SK-N-SH treated with all-trans-retinoic acid at 6 μM for 48 hours (cell line): ENCODE measurements around the gene SNIP1.
"Not testable (repeated sequence)": the region's sequence is repeated elsewhere in the genome, so short reads cannot be mapped to it uniquely, and the experiment has no call there.

Experiments used
- ARNTL ChIP-seq: fragments of 450-650 bp; formaldehyde crosslinking; IDR thresholded peaks from 2 replicates; pipeline ENCODE4 v1.5.0; 2020; ENCODE audit warnings: low read depth, mild to moderate bottlenecking, moderate library complexity, borderline replicate concordance
- GLIS3 ChIP-seq: fragments of 250-450 bp; sonication (Bioruptor Pico); IDR thresholded peaks from 2 replicates; pipeline ENCODE4 v1.5.0; 2020; ENCODE audit warnings: mild to moderate bottlenecking, moderate library complexity
- ISL1 ChIP-seq: fragments of 250-450 bp; sonication (Bioruptor Pico); IDR thresholded peaks from 2 replicates; pipeline ENCODE4 v2.1.2; 2022; ENCODE audit warnings: mild to moderate bottlenecking, moderate library complexity
- PPARA ChIP-seq: fragments of 250-450 bp; sonication (Bioruptor Pico); IDR thresholded peaks from 2 replicates; pipeline ENCODE4 v1.5.0; 2020; ENCODE audit warnings: mild to moderate bottlenecking, borderline replicate concordance
- SNAI2 ChIP-seq: fragments of 250-450 bp; sonication (Bioruptor Pico); IDR thresholded peaks from 2 replicates; pipeline ENCODE4 v1.5.0; 2020; ENCODE audit warnings: mild to moderate bottlenecking, moderate library complexity
- TCF4 ChIP-seq: fragments of 250-450 bp; sonication (Bioruptor Pico); IDR thresholded peaks from 2 replicates; pipeline ENCODE4 v1.8.0; 2021; ENCODE audit warnings: mild to moderate bottlenecking, moderate library complexity, borderline replicate concordance
- ZC3H10 ChIP-seq: fragments of 250-450 bp; sonication (Bioruptor Pico); IDR thresholded peaks from 2 replicates; pipeline ENCODE4 v1.5.1; 2021; ENCODE audit warnings: mild to moderate bottlenecking, moderate library complexity
- ZFP30 ChIP-seq: fragments of 450-650 bp; formaldehyde crosslinking; IDR thresholded peaks from 2 replicates; pipeline ENCODE4 v1.5.0; 2022; ENCODE audit warnings: mild to moderate bottlenecking, moderate library complexity
- ZNF565 ChIP-seq: fragments of 450-650 bp; formaldehyde crosslinking; conservative IDR thresholded peaks from 2 replicates; pipeline ENCODE4 v1.5.0; 2020; ENCODE audit warnings: low read depth, mild to moderate bottlenecking, moderate library complexity
- ZNF8 ChIP-seq: fragments of 450-650 bp; formaldehyde crosslinking; IDR thresholded peaks from 2 replicates; pipeline ENCODE4 v1.5.0; 2020; ENCODE audit warnings: mild to moderate bottlenecking, moderate library complexity
- TF ChIP-seq, protein P1 (sequence below): fragments of 250-450 bp; sonication (Bioruptor Pico); IDR thresholded peaks from 2 replicates; pipeline ENCODE4 v1.8.0; 2020; ENCODE audit warnings: mild to moderate bottlenecking, moderate library complexity, borderline replicate concordance
- TF ChIP-seq, protein P2 (sequence below): fragments of 250-450 bp; sonication (Bioruptor Pico); IDR thresholded peaks from 2 replicates; pipeline ENCODE4 v1.5.1; 2020; ENCODE audit warnings: low read depth, mild to moderate bottlenecking, moderate library complexity
- TF ChIP-seq, protein P3 (sequence below): fragments of 250-450 bp; sonication (Bioruptor Pico); IDR thresholded peaks from 2 replicates; pipeline ENCODE4 v1.5.0; 2020; ENCODE audit warnings: mild to moderate bottlenecking, moderate library complexity
- TF ChIP-seq, protein P4 (sequence below): fragments of 250-450 bp; sonication (Bioruptor Pico); IDR thresholded peaks from 2 replicates; pipeline ENCODE4 v1.8.0; 2021; ENCODE audit warnings: low read depth, mild to moderate bottlenecking, moderate library complexity, borderline replicate concordance

DNA sequence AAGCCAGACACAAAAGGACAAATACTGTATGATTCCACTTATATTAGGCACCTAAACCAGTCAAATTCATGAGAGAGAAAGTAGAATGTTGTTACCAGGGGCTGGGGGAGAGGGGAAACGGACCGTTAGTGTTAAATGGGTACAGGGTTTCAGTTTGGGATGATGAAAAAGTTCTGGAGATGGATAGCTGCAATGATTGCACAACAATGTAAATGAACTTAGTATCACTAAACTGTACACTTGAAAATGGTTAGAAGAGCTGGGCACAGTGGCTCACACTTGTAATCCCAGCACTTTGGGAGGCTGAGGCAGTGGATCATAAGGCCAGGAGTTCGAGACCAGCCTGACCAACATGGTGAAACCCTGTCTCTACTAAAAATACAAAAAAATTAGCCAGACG, 30.5 kb upstream of the SNIP1 start:
- not testable (repeated sequence) for TF ChIP-seq ZC3H10 (CRISPR knock-in tag); PPARA (CRISPR knock-in tag); TCF4; ZNF8 (CRISPR knock-in tag); ZFP30; ARNTL (CRISPR knock-in tag); SNAI2 (CRISPR knock-in tag); ISL1 (CRISPR knock-in tag); ZNF565 (CRISPR knock-in tag); GLIS3 (CRISPR knock-in tag)
- TF ChIP-seq, protein P1, sequence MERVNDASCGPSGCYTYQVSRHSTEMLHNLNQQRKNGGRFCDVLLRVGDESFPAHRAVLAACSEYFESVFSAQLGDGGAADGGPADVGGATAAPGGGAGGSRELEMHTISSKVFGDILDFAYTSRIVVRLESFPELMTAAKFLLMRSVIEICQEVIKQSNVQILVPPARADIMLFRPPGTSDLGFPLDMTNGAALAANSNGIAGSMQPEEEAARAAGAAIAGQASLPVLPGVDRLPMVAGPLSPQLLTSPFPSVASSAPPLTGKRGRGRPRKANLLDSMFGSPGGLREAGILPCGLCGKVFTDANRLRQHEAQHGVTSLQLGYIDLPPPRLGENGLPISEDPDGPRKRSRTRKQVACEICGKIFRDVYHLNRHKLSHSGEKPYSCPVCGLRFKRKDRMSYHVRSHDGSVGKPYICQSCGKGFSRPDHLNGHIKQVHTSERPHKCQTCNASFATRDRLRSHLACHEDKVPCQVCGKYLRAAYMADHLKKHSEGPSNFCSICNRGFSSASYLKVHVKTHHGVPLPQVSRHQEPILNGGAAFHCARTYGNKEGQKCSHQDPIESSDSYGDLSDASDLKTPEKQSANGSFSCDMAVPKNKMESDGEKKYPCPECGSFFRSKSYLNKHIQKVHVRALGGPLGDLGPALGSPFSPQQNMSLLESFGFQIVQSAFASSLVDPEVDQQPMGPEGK = not testable (repeated sequence)
- TF ChIP-seq, protein P2, sequence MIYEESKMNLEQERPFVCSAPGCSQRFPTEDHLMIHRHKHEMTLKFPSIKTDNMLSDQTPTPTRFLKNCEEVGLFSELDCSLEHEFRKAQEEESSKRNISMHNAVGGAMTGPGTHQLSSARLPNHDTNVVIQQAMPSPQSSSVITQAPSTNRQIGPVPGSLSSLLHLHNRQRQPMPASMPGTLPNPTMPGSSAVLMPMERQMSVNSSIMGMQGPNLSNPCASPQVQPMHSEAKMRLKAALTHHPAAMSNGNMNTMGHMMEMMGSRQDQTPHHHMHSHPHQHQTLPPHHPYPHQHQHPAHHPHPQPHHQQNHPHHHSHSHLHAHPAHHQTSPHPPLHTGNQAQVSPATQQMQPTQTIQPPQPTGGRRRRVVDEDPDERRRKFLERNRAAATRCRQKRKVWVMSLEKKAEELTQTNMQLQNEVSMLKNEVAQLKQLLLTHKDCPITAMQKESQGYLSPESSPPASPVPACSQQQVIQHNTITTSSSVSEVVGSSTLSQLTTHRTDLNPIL (CRISPR knock-in tag) = not testable (repeated sequence)
- TF ChIP-seq, protein P3, sequence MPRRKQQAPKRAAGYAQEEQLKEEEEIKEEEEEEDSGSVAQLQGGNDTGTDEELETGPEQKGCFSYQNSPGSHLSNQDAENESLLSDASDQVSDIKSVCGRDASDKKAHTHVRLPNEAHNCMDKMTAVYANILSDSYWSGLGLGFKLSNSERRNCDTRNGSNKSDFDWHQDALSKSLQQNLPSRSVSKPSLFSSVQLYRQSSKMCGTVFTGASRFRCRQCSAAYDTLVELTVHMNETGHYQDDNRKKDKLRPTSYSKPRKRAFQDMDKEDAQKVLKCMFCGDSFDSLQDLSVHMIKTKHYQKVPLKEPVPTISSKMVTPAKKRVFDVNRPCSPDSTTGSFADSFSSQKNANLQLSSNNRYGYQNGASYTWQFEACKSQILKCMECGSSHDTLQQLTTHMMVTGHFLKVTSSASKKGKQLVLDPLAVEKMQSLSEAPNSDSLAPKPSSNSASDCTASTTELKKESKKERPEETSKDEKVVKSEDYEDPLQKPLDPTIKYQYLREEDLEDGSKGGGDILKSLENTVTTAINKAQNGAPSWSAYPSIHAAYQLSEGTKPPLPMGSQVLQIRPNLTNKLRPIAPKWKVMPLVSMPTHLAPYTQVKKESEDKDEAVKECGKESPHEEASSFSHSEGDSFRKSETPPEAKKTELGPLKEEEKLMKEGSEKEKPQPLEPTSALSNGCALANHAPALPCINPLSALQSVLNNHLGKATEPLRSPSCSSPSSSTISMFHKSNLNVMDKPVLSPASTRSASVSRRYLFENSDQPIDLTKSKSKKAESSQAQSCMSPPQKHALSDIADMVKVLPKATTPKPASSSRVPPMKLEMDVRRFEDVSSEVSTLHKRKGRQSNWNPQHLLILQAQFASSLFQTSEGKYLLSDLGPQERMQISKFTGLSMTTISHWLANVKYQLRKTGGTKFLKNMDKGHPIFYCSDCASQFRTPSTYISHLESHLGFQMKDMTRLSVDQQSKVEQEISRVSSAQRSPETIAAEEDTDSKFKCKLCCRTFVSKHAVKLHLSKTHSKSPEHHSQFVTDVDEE (CRISPR knock-in tag) = not testable (repeated sequence)
- TF ChIP-seq, protein P4, sequence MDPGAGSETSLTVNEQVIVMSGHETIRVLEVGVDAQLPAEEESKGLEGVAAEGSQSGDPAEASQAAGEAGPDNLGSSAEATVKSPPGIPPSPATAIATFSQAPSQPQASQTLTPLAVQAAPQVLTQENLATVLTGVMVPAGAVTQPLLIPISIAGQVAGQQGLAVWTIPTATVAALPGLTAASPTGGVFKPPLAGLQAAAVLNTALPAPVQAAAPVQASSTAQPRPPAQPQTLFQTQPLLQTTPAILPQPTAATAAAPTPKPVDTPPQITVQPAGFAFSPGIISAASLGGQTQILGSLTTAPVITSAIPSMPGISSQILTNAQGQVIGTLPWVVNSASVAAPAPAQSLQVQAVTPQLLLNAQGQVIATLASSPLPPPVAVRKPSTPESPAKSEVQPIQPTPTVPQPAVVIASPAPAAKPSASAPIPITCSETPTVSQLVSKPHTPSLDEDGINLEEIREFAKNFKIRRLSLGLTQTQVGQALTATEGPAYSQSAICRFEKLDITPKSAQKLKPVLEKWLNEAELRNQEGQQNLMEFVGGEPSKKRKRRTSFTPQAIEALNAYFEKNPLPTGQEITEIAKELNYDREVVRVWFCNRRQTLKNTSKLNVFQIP (CRISPR knock-in tag) = not testable (repeated sequence)
